SU-DHL-6 (cell line): Measurements from ENCODE around the gene HNRNPD.
"Not testable (repeated sequence)": the region's sequence is repeated elsewhere in the genome, so short reads cannot be mapped to it uniquely, and the experiment has no call there.

Experiments used
- H2AFZ ChIP-seq: fragments of 200-600 bp; sonication (generic); 2 replicates; pipeline ENCODE4 v1.6.1; 2014; ENCODE audit warnings: low read depth, mild to moderate bottlenecking, moderate library complexity, mixed read lengths, antibody characterized with exemption, low read length; ENCODE audit not compliant: severe bottlenecking
- H3F3A ChIP-seq: fragments of 200-600 bp; shearing (Covaris generic); 2 replicates; pipeline ENCODE4 v1.6.0; 2016; ENCODE audit warnings: antibody characterized with exemption, mild to moderate bottlenecking; ENCODE audit not compliant: insufficient read depth
- H3K27ac ChIP-seq: fragments of 200-600 bp; sonication (generic); 2 replicates; pipeline ENCODE4 v1.5.1; 2016; ENCODE audit warnings: low read depth, mild to moderate bottlenecking, low read length, moderate library complexity, mixed read lengths
- H3K27me3 ChIP-seq: fragments of 200-600 bp; sonication (generic), shearing (Covaris generic); 2 replicates; pipeline ENCODE4 v1.6.0; 2014; ENCODE audit warnings: mild to moderate bottlenecking, low read length
- H3K36me3 ChIP-seq: fragments of 200-600 bp; sonication (generic); 2 replicates; pipeline ENCODE4 v1.6.1; 2014; ENCODE audit warnings: mild to moderate bottlenecking, low read length, mixed read lengths
- H3K4me2 ChIP-seq: fragments of 300-600, 200-600 bp; shearing (Covaris generic), sonication (generic); 2 replicates; pipeline ENCODE4 v1.6.0; 2014; ENCODE audit warnings: low read length, low read depth, mild to moderate bottlenecking; ENCODE audit not compliant: poor library complexity, severe bottlenecking
- H3K4me3 ChIP-seq: fragments of 200-600 bp; sonication (generic); 2 replicates; pipeline ENCODE4 v1.5.1; 2014; ENCODE audit warnings: antibody characterized with exemption, low read length, mild to moderate bottlenecking, mixed read lengths; ENCODE audit not compliant: insufficient read depth, poor library complexity, severe bottlenecking
- H3K79me2 ChIP-seq: fragments of 200-600 bp; sonication (generic); 2 replicates; pipeline ENCODE4 v1.6.1; 2014; ENCODE audit warnings: mild to moderate bottlenecking, low read length, moderate library complexity; ENCODE audit not compliant: insufficient read depth
- H3K9ac ChIP-seq: fragments of 200-600 bp; sonication (generic); 2 replicates; pipeline ENCODE4 v1.7.0; 2014; ENCODE audit warnings: mild to moderate bottlenecking, low read length
- H3K9me2 ChIP-seq: fragments of 200-600 bp; sonication (generic); replicated peaks from 2 replicates; pipeline ENCODE4 v1.6.1; 2014; ENCODE audit warnings: low read length; ENCODE audit not compliant: insufficient read depth
- H3K9me3 ChIP-seq: fragments of 200-600 bp; sonication (generic); 2 replicates; pipeline ENCODE4 v1.6.1; 2014; ENCODE audit warnings: low read length, mixed read lengths; ENCODE audit not compliant: insufficient read depth
- H4K20me1 ChIP-seq: fragments of 200-600 bp; sonication (generic); 2 replicates; pipeline ENCODE4 v1.6.1; 2014; ENCODE audit warnings: low read depth, mild to moderate bottlenecking, antibody characterized with exemption, low read length, moderate library complexity, mixed read lengths
- EZH2phosphoT487 ChIP-seq: fragments of 200-600 bp; sonication (generic), shearing (Covaris generic); conservative IDR thresholded peaks from 2 replicates; pipeline ENCODE4 v1.6.1; 2018; ENCODE audit warnings: mild to moderate bottlenecking, antibody characterized with exemption, low read length, moderate library complexity, mixed read lengths
- TF ChIP-seq, protein P1 (sequence below): fragments of 200-600 bp; sonication (generic); IDR thresholded peaks from one replicate; pipeline ENCODE4 v1.5.1; 2017; ENCODE audit warnings: antibody characterized with exemption, mild to moderate bottlenecking, low read length, moderate library complexity; ENCODE audit not compliant: insufficient read depth, poor library complexity, severe bottlenecking

Gene HNRNPD

DNA sequence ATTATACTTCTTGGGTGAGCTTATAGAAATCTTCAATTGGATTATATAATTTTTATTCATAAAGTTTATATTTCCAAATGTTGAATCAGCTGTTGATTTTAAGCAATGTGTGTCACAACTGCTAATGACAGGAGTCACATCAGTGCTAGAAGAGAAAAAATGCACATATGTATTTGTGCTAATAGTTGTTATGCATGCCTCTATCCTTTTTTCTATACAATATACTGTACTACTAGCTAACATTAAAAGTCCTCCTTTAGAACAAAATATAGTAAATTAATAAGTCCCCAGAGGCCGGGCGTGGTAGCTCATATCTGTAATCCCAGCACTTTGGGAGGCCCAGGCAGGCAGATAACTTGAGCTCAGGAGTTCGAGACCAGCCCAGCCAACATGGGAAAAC is 23.7 kb upstream of the HNRNPD start:
- Histone ChIP-seq H4K20me1 (no peaks in the 10 kb centered on the region), H3K79me2 (no peaks in the 10 kb centered on the region), H2AFZ (no peak overlapping the region), H3K9ac (no peak overlapping the region), H3K9me2 (no peaks in the 10 kb centered on the region), H3K27ac (no peak overlapping the region), H3K9me3 (no peaks in the 10 kb centered on the region), H3K36me3 (no peaks in the 10 kb centered on the region), H3F3A (no peaks in the 10 kb centered on the region), H3K4me2 (no peak overlapping the region), H3K27me3 (no peaks in the 10 kb centered on the region), H3K4me3 (no peak overlapping the region)
- TF ChIP-seq, protein P1, sequence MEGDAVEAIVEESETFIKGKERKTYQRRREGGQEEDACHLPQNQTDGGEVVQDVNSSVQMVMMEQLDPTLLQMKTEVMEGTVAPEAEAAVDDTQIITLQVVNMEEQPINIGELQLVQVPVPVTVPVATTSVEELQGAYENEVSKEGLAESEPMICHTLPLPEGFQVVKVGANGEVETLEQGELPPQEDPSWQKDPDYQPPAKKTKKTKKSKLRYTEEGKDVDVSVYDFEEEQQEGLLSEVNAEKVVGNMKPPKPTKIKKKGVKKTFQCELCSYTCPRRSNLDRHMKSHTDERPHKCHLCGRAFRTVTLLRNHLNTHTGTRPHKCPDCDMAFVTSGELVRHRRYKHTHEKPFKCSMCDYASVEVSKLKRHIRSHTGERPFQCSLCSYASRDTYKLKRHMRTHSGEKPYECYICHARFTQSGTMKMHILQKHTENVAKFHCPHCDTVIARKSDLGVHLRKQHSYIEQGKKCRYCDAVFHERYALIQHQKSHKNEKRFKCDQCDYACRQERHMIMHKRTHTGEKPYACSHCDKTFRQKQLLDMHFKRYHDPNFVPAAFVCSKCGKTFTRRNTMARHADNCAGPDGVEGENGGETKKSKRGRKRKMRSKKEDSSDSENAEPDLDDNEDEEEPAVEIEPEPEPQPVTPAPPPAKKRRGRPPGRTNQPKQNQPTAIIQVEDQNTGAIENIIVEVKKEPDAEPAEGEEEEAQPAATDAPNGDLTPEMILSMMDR = no peak
- no peak for TF ChIP-seq EZH2phosphoT487

DNA sequence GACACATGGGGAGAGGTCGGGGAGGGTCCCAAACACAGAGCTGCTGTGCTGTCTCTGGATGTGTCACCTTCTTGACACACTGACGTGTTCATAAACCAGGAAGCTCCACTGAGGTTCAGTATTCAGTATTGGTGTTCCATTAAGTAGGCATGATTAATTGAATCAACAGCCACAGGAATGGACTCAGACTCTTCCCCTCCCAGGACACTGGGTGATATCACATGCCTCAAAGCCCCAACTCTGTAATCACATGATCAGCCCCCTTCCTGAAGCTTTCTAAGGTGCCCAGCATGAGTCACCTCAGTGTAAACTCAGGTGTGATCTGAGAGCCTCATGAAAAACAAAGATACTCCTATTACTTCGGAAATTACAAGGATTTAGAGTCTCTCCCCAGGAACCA is 21.1 kb upstream of the HNRNPD start:
- TF ChIP-seq, protein P1 = no peak
- no peak for TF ChIP-seq EZH2phosphoT487
- Histone ChIP-seq H3K4me3 (no peak overlapping the region), H3K9me3 (no peaks in the 10 kb centered on the region), H3F3A (no peaks in the 10 kb centered on the region), H3K4me2 (no peak overlapping the region), H3K79me2 (no peaks in the 10 kb centered on the region), H3K36me3 (no peaks in the 10 kb centered on the region), H3K9ac (no peak overlapping the region), H2AFZ (no peak overlapping the region), H3K27me3 (no peaks in the 10 kb centered on the region), H4K20me1 (no peaks in the 10 kb centered on the region), H3K27ac (no peak overlapping the region), H3K9me2 (no peaks in the 10 kb centered on the region)

DNA sequence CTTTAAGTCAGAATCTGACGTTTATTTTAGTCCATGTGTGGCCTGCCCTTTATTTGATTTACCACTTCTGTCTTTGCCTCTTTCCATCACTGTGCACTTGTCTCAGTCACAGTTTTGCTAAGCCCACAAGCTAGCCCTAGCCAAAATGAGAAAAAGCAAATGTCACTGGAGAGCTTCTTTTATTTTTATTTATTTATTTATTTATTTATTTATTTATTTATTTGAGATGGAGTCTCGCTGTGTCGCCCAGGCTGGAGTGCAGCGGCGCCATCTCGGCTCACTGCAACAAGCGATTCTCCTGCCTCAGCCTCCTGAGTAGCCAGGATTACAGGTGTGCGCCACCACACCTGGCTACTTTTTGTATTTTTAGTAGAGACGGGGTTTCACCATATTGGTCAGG is 16.3 kb upstream of the HNRNPD start:
- not testable (repeated sequence) for H3K9ac ChIP-seq, H2AFZ ChIP-seq, H3K9me3 ChIP-seq, H3F3A ChIP-seq, H3K36me3 ChIP-seq, H3K27ac ChIP-seq, H3K4me2 ChIP-seq, H3K79me2 ChIP-seq, H4K20me1 ChIP-seq, H3K27me3 ChIP-seq, H3K9me2 ChIP-seq, H3K4me3 ChIP-seq

DNA sequence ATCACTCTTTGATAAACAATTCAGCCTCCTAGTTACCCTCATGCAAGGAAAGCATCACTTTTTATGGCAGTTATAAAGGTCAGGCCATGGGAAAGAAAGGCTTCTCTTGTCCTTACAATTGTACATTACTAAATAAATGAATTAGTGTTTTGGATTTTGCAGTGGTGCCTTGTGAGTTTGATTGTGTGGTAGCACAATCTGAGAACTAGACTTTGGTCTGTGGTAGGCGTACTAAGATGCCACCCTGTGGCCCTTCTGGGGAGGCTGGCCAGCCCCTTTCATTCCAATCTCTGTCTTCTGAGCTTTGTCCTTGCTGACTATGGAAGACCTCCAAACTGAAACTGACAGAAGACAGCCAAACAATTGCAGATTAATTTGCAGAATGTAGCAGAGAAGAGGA is 14.6 kb upstream of the HNRNPD start:
- no peak overlapping the region for H2AFZ ChIP-seq
- no peak overlapping the region for H3K27ac ChIP-seq
- H3K27me3 ChIP-seq = no peaks in the 10 kb centered on the region
- H3K9me3 ChIP-seq = no peaks in the 10 kb centered on the region
- no peaks in the 10 kb centered on the region for H4K20me1 ChIP-seq
- no peaks in the 10 kb centered on the region for H3F3A ChIP-seq
- H3K9me2 ChIP-seq = no peaks in the 10 kb centered on the region
- H3K36me3 ChIP-seq = no peaks in the 10 kb centered on the region
- H3K9ac ChIP-seq = no peak overlapping the region
- TF ChIP-seq EZH2phosphoT487 = no peak
- TF ChIP-seq, protein P1 = no peak
- no peak overlapping the region for H3K4me3 ChIP-seq
- no peaks in the 10 kb centered on the region for H3K79me2 ChIP-seq
- H3K4me2 ChIP-seq = no peak overlapping the region

DNA sequence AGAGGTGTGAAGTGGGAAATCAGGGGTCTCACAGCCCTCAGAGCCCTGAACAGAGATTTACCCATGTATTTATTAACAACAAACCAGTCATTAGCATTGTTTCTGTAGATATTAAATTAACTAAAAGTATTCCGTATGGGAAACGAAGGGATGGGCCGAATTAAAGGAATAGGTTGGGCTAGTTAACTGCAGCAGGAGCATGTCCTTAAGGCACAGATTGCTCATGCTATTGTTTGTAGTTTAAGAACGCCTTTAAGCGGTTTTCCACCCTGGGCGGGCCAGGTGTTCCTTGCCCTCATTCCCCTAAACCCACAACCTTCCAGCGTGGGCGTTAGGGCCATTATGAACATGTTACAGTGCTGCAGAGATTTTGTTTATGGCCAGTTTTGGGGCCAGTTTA is 12.5 kb upstream of the HNRNPD start:
- H3K9me3 ChIP-seq, H3K9me2 ChIP-seq, H4K20me1 ChIP-seq, H3K36me3 ChIP-seq, H3F3A ChIP-seq, H3K4me2 ChIP-seq, H3K9ac ChIP-seq, H3K27ac ChIP-seq, H3K79me2 ChIP-seq, H3K4me3 ChIP-seq, H3K27me3 ChIP-seq, H2AFZ ChIP-seq: not testable (repeated sequence)
